Thyroid gland (tissue), 4 donors: ENCODE measurements around the gene AURKAIP1.

ENCODE experiments used
- POLR2A ChIP-seq, 2 donors: fragments of 450-650 bp; IDR thresholded peaks; one replicate each; pipeline ENCODE4 v1.6.1; 2017; ENCODE audit warnings: antibody characterized with exemption in 2 of 2, mild to moderate bottlenecking in 2 of 2, moderate library complexity in 1 of 2
- TF ChIP-seq, protein P1 (sequence below), 6 experiments: fragments of 200-600 bp in 3 of 6; fragments of 450-650 bp in 3 of 6; sonication (generic) in 3 of 6; IDR thresholded peaks; one replicate each; pipeline ENCODE4 v1.5.1; 2016 to 2019; ENCODE audit warnings: antibody characterized with exemption in 6 of 6, mild to moderate bottlenecking in 2 of 6, inconsistent platforms in 1 of 6, moderate library complexity in 1 of 6

DNA sequence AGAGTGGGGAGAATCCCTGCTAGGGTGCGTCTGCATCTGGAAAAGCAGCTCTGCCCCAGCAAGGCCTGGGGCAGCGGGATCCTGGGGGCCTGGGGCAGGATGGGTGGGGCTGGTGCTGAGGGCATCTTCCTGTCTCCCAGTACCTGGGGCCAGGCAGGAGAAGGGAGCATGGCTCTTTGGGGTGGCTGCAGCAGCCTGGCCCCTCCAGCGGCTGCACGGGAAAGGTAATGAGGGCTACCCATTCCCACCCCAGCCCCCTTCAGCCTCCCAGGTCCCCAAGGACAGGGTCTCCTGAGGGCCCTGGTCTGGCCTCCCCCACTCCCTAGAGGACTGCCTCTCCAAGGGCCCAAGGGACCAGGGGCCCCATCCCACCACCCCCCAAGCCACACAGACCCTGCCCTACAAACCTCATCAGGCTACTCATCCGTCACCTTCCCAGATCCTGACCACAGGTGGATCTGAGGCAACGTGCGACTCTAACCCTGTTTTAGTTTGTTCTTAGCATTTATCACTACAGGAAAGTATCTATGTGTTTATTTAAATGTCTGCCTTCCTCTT, 47.0 kb upstream of the AURKAIP1 start:
- TF ChIP-seq, protein P1, sequence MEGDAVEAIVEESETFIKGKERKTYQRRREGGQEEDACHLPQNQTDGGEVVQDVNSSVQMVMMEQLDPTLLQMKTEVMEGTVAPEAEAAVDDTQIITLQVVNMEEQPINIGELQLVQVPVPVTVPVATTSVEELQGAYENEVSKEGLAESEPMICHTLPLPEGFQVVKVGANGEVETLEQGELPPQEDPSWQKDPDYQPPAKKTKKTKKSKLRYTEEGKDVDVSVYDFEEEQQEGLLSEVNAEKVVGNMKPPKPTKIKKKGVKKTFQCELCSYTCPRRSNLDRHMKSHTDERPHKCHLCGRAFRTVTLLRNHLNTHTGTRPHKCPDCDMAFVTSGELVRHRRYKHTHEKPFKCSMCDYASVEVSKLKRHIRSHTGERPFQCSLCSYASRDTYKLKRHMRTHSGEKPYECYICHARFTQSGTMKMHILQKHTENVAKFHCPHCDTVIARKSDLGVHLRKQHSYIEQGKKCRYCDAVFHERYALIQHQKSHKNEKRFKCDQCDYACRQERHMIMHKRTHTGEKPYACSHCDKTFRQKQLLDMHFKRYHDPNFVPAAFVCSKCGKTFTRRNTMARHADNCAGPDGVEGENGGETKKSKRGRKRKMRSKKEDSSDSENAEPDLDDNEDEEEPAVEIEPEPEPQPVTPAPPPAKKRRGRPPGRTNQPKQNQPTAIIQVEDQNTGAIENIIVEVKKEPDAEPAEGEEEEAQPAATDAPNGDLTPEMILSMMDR (IDR thresholded peaks at IDR 0.05): no peak
- no peak for TF ChIP-seq POLR2A (IDR thresholded peaks at IDR 0.05)
